HepG2 (cell line): ENCODE data around the gene CAPN10.

Experiments
- NCOA2 ChIP-seq: sonication (generic); formaldehyde crosslinking; IDR thresholded peaks from 2 replicates; pipeline ENCODE4 v1.8.0; 2022; ENCODE audit warnings: inconsistent platforms
- TFAP4 ChIP-seq: sonication (generic); IDR thresholded peaks from 2 replicates; pipeline ENCODE4 v1.6.1; 2016; ENCODE audit warnings: low read depth, borderline replicate concordance
- YEATS2 ChIP-seq: sonication (generic); formaldehyde crosslinking; IDR thresholded peaks from 2 replicates; pipeline ENCODE4 v1.4.0; 2020; ENCODE audit warnings: missing genetic modification reagents, borderline replicate concordance
- TF ChIP-seq, protein P1 (sequence below), 2 experiments: IDR thresholded peaks; 2 replicates each; pipeline ENCODE4 v1.6.1; 2011 to 2012; ENCODE audit warnings: low read length in 2 of 2, borderline replicate concordance in 1 of 2, low read depth in 1 of 2, mild to moderate bottlenecking in 1 of 2, moderate library complexity in 1 of 2

DNA sequence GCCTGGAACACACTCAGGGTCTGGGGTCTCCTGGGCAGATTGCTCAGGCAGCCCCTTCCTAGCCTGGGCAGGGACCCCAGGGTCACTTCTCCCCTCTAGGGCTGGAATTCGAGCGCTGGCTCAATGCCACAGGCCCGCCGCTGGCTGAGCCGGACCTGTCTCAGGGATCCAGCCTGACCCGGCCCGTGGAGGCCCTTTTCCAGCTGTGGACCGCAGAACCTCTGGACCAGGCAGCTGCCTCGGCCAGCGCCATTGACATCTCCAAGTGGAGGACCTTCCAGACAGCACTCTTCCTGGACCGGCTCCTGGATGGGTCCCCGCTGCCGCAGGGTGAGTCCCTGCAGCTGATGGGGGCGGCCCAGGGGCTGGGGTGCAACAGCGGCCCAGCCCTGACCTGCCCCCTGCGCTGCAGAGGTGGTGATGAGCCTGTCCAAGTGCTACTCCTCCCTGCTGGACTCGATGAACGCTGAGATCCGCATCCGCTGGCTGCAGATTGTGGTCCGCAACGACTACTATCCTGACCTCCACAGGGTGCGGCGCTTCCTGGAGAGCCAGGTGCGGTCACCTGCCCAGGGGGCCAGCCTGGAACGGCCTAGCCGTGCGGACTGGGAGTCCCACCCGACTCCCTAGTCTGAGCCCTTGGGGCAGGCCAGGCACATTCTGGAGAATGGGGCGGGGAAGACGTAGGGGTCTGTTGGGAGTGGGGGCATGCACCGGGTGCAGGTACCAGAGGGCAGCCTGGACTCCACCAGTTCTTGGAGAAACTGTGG, 9.9 kb upstream of the CAPN10 start:
- TF ChIP-seq NCOA2 (CRISPR knock-in tag), result no peak
- TF ChIP-seq TFAP4, result no peak
- no peak for TF ChIP-seq YEATS2 (CRISPR knock-in tag)
- TF ChIP-seq, protein P1, sequence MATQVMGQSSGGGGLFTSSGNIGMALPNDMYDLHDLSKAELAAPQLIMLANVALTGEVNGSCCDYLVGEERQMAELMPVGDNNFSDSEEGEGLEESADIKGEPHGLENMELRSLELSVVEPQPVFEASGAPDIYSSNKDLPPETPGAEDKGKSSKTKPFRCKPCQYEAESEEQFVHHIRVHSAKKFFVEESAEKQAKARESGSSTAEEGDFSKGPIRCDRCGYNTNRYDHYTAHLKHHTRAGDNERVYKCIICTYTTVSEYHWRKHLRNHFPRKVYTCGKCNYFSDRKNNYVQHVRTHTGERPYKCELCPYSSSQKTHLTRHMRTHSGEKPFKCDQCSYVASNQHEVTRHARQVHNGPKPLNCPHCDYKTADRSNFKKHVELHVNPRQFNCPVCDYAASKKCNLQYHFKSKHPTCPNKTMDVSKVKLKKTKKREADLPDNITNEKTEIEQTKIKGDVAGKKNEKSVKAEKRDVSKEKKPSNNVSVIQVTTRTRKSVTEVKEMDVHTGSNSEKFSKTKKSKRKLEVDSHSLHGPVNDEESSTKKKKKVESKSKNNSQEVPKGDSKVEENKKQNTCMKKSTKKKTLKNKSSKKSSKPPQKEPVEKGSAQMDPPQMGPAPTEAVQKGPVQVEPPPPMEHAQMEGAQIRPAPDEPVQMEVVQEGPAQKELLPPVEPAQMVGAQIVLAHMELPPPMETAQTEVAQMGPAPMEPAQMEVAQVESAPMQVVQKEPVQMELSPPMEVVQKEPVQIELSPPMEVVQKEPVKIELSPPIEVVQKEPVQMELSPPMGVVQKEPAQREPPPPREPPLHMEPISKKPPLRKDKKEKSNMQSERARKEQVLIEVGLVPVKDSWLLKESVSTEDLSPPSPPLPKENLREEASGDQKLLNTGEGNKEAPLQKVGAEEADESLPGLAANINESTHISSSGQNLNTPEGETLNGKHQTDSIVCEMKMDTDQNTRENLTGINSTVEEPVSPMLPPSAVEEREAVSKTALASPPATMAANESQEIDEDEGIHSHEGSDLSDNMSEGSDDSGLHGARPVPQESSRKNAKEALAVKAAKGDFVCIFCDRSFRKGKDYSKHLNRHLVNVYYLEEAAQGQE (IDR thresholded peaks at IDR 0.05; ENCODE audit: borderline replicate concordance in 1 of 2, low read depth in 1 of 2, low read length in 2 of 2), result no peak
